ENCODE results near the gene C7orf33. TPM values are rescaled to one million over a fixed set of nuclear protein-coding genes. Genes with fewer than 3 reads are reported as not detected.

Gene C7orf33, protein sequence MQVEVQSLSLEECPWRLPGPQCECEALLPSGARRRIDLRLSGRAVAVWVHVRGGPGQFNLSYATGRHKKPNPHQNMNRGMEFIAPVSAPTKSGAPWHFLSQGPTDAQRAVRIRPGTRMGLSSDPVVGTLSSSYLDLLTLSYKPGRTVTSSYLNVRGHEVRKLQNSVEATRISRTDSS
- not detected for total RNA-seq
- not detected for total RNA-seq (2013)
- 0 to 0.07 (median 0) reads per million in 29 experiments for total RNA-seq

DNA sequence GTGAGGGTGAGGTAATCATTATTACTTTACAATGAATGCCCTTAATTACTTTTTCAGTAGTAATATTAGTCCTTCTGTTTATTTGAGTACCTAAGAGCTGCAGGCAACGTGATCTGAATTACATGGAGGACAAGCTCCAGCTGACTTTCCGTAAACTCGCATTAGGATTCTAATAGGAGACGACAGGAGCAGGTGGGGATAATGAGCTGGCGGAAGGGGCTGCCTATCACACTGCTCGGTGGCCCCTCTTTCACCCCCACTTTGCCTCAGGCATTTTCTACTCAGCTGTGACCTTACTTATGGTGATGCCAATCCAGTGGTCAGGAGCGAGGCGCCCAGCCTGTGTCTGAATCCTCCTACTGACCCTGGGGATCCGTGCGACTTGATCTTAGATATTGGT is at the start of gene C7orf33:
C7orf33 (plus strand) TSS at position 296 of the 400 bp plus-strand sequence. CDS start 160 bp downstream, outside the sequence.
- Histone ChIP-seq H3K27me3 (replicated peaks in 1 of 2; ENCODE audit: control insufficient read depth in 2 of 2, extremely low read depth in 1 of 2, insufficient read depth in 2 of 2, low read length in 1 of 2) (peaks cover 0 to 8% of the 10 kb centered on the region in 2 experiments), H3K36me3 (ENCODE audit: control insufficient read depth in 2 of 2, extremely low read depth in 1 of 2, insufficient read depth in 1 of 2, low read length in 1 of 2) (no peaks in the 10 kb centered on the region), H3K27ac (ENCODE audit: low read length) (no peak within 1 kb of the TSS), H3K4me1 (ENCODE audit: control insufficient read depth in 1 of 2, extremely low read depth in 1 of 2, insufficient read depth in 2 of 2, low read length in 2 of 2) (no peaks in the 10 kb centered on the region), H3K9me3 (no peaks in the 10 kb centered on the region), H3K4me3 (ENCODE audit: control insufficient read depth in 1 of 2, extremely low read depth in 1 of 2, low read length in 1 of 2) (no peak within 1 kb of the TSS)
- ChIA-PET CTCF (no interaction called here), POLR2A (no interaction called here)
- Mint-ChIP-seq H3K27ac (no peak within 1 kb of the TSS), H3K9me3 (no peaks in the 10 kb centered on the region), H3K4me1 (no peaks in the 10 kb centered on the region), H3K4me3 (no peak within 1 kb of the TSS), H3K36me3 (no peaks in the 10 kb centered on the region), H3K27me3 (peaks cover 4 to 15% of the 10 kb centered on the region in 2 donors)
- DNase-seq, result no peak
- WGBS (ENCODE audit: insufficient coverage), result 81% methylated on average over 7 of the region's 10 CpGs
- ATAC-seq (replicated peaks in 1 of 4), result no peak

DNA sequence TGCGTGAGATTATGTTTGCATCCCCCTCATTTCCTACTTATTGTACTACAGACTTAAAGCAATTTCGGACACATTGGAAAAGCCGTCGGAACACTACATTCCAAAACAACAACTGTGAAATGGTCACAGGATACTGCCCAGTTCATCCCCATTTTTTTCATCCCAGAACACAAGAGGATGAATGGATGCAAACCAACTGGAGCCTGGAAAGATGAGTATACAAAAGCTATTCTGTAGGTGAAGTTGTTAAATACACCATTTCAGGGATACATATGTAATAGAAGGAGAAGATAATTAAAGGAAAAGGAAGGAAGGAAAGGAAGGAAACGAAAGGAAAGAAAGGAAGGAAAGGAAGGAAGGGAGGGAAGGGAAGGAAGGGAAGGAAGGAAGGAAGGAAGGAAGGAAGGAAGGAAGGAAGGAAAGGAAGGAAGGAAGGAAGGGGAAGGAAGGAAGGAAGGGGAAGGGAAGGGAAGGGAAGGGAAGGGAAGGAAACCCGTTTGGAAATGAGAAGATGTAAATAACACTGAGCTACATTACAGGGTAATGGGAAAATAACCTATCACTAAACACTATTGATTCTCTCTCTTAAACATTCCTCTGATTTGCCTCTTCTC is 48.6 kb upstream of the C7orf33 start:
- Mint-ChIP-seq H3K27me3 (peaks cover 4 to 7% of the 10 kb centered on the region in 2 donors), H3K27ac (no peak overlapping the region), H3K4me3 (no peak overlapping the region), H3K9me3 (no peaks in the 10 kb centered on the region), H3K4me1 (no peaks in the 10 kb centered on the region), H3K36me3 (no peaks in the 10 kb centered on the region)
- 50% methylated on average over 1 of the region's 6 CpGs for WGBS (ENCODE audit: insufficient coverage)
- ChIA-PET CTCF (no interaction called here), POLR2A (no interaction called here)
- H3K9me3 ChIP-seq, result no peaks in the 10 kb centered on the region
- H3K36me3 ChIP-seq (ENCODE audit: control insufficient read depth in 2 of 2, extremely low read depth in 1 of 2, insufficient read depth in 1 of 2, low read length in 1 of 2), result no peaks in the 10 kb centered on the region
- peaks cover 0 to 16% of the 10 kb centered on the region in 2 experiments for H3K27me3 ChIP-seq (replicated peaks in 1 of 2; ENCODE audit: control insufficient read depth in 2 of 2, extremely low read depth in 1 of 2, insufficient read depth in 2 of 2, low read length in 1 of 2)
- no peak for ATAC-seq (replicated peaks in 1 of 4)
- no peak overlapping the region for H3K4me3 ChIP-seq (ENCODE audit: control insufficient read depth in 1 of 2, extremely low read depth in 1 of 2, low read length in 1 of 2)
- no peak overlapping the region for H3K27ac ChIP-seq (ENCODE audit: low read length)
- DNase-seq, result no peak
- no peaks in the 10 kb centered on the region for H3K4me1 ChIP-seq (ENCODE audit: control insufficient read depth in 1 of 2, extremely low read depth in 1 of 2, insufficient read depth in 2 of 2, low read length in 2 of 2)

DNA sequence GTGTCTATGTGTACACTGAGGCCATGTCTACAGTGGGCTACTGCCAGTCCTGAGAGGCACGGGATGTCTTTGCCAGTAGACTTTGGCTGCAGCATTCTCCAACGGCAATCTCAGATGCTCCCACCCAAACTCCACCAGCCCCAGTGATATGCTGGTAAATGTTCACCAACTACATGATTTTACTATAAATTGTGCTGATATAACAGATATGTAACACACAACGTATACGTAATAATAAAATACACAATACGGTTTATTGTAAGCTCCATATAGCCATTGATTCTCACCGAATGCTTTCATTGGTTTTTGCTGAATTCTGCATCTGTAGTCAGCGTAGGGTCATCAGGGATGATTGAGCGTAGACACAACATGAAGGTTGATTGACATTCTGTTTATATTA is 47.3 kb upstream of the C7orf33 start:
- ATAC-seq (replicated peaks in 1 of 4), result no peak
- Mint-ChIP-seq H3K36me3 (no peaks in the 10 kb centered on the region), H3K9me3 (no peaks in the 10 kb centered on the region), H3K27ac (no peak overlapping the region), H3K27me3 (peaks cover 0 to 4% of the 10 kb centered on the region in 2 donors), H3K4me1 (no peaks in the 10 kb centered on the region), H3K4me3 (no peak overlapping the region)
- H3K9me3 ChIP-seq, result no peaks in the 10 kb centered on the region
- H3K4me3 ChIP-seq (ENCODE audit: control insufficient read depth in 1 of 2, extremely low read depth in 1 of 2, low read length in 1 of 2), result no peak overlapping the region
- no peak overlapping the region for H3K27ac ChIP-seq (ENCODE audit: low read length)
- CTCF ChIA-PET, result interaction anchor here in 1 of 2 donors (0.6 kb wide), 1 partner anchor 41 kb away, joined by 5 read pairs; no protein-coding TSS in a partner anchor
- DNase-seq, result no peak
- H3K36me3 ChIP-seq (ENCODE audit: control insufficient read depth in 2 of 2, extremely low read depth in 1 of 2, insufficient read depth in 1 of 2, low read length in 1 of 2), result no peaks in the 10 kb centered on the region
- POLR2A ChIA-PET, result no interaction called here
- H3K27me3 ChIP-seq (replicated peaks in 1 of 2; ENCODE audit: control insufficient read depth in 2 of 2, extremely low read depth in 1 of 2, insufficient read depth in 2 of 2, low read length in 1 of 2), result peaks cover 0 to 10% of the 10 kb centered on the region in 2 experiments
- H3K4me1 ChIP-seq (ENCODE audit: control insufficient read depth in 1 of 2, extremely low read depth in 1 of 2, insufficient read depth in 2 of 2, low read length in 2 of 2), result no peaks in the 10 kb centered on the region
- WGBS (ENCODE audit: insufficient coverage), result 100% methylated on average over 1 of the region's 8 CpGs

DNA sequence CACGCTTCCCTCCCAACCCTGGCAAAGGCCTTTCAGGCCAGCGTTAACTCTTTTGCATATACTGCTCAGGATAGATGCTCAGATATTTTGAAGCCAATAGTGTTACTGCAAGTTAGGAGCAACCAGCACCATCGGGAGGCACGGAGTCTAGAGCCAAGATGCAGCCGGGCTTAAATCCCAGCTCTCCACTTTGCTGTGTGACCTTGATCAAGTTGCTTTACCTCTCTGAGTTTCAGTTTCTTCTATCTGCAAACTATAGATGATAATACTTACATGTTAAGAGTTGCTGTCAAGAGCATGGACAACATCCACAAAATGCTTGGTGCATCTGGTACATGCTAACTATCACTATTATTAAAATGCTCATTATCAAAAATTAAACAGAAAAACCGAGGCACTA is 45.4 kb upstream of the C7orf33 start:
- H3K4me1 ChIP-seq (ENCODE audit: control insufficient read depth in 1 of 2, extremely low read depth in 1 of 2, insufficient read depth in 2 of 2, low read length in 2 of 2), result no peaks in the 10 kb centered on the region
- H3K9me3 Mint-ChIP-seq, result peaks cover 0 to 9% (median 7%) of the 10 kb centered on the region in 3 donors
- 100% methylated on average over 1 of the region's 6 CpGs for WGBS (ENCODE audit: insufficient coverage)
- H3K27ac ChIP-seq (ENCODE audit: low read length), result no peak overlapping the region
- no peak overlapping the region for H3K4me3 ChIP-seq (ENCODE audit: control insufficient read depth in 1 of 2, extremely low read depth in 1 of 2, low read length in 1 of 2)
- H3K36me3 Mint-ChIP-seq, result no peaks in the 10 kb centered on the region
- peaks cover 0 to 4% of the 10 kb centered on the region in 2 donors for H3K27me3 Mint-ChIP-seq
- H3K9me3 ChIP-seq, result no peaks in the 10 kb centered on the region
- ATAC-seq (replicated peaks in 1 of 4) (no peak), DNase-seq (no peak)
- no peaks in the 10 kb centered on the region for H3K36me3 ChIP-seq (ENCODE audit: control insufficient read depth in 2 of 2, extremely low read depth in 1 of 2, insufficient read depth in 1 of 2, low read length in 1 of 2)
- CTCF ChIA-PET, result no interaction called here
- H3K27ac Mint-ChIP-seq, result no peak overlapping the region
- H3K4me3 Mint-ChIP-seq, result no peak overlapping the region
- peaks cover 0 to 5% of the 10 kb centered on the region in 2 experiments for H3K27me3 ChIP-seq (replicated peaks in 1 of 2; ENCODE audit: control insufficient read depth in 2 of 2, extremely low read depth in 1 of 2, insufficient read depth in 2 of 2, low read length in 1 of 2)
- POLR2A ChIA-PET, result no interaction called here
- no peaks in the 10 kb centered on the region for H3K4me1 Mint-ChIP-seq

DNA sequence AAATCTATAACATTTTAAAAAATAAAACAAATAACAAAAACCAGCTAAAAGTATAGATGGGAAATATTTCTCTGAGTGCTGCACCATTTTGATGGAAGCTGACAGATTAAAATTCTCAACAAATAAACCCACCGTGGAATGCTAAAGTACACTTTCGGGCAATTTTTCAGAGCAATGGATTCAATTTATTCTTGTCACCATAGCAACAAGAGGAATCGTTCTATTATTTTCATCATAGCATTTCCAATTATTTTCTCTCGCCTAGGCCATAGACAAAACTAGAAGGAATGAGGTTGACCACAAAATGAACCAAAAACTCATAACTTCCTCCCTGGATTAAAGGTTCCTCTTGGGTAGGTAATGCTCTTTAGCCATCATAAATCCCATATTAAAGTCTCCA is 44.6 kb upstream of the C7orf33 start:
- H3K4me3 ChIP-seq (ENCODE audit: control insufficient read depth in 1 of 2, extremely low read depth in 1 of 2, low read length in 1 of 2), result no peak overlapping the region
- H3K9me3 Mint-ChIP-seq, result peaks cover 0 to 12% (median 9%) of the 10 kb centered on the region in 3 donors
- H3K36me3 ChIP-seq (ENCODE audit: control insufficient read depth in 2 of 2, extremely low read depth in 1 of 2, insufficient read depth in 1 of 2, low read length in 1 of 2), result no peaks in the 10 kb centered on the region
- H3K4me1 ChIP-seq (ENCODE audit: control insufficient read depth in 1 of 2, extremely low read depth in 1 of 2, insufficient read depth in 2 of 2, low read length in 2 of 2), result no peaks in the 10 kb centered on the region
- no peak for ATAC-seq (replicated peaks in 1 of 4)
- CTCF ChIA-PET, result no interaction called here
- no peaks in the 10 kb centered on the region for H3K4me1 Mint-ChIP-seq
- H3K27me3 Mint-ChIP-seq, result peaks cover 0 to 4% of the 10 kb centered on the region in 2 donors
- H3K36me3 Mint-ChIP-seq, result no peaks in the 10 kb centered on the region
- H3K27me3 ChIP-seq (replicated peaks in 1 of 2; ENCODE audit: control insufficient read depth in 2 of 2, extremely low read depth in 1 of 2, insufficient read depth in 2 of 2, low read length in 1 of 2), result no peaks in the 10 kb centered on the region
- no peak overlapping the region for H3K27ac Mint-ChIP-seq
- H3K4me3 Mint-ChIP-seq, result no peak overlapping the region
- DNase-seq, result no peak
- no peak overlapping the region for H3K27ac ChIP-seq (ENCODE audit: low read length)
- H3K9me3 ChIP-seq, result no peaks in the 10 kb centered on the region
- WGBS (ENCODE audit: insufficient coverage), result 100% methylated on average over 1 of the region's 4 CpGs
- POLR2A ChIA-PET, result no interaction called here

DNA sequence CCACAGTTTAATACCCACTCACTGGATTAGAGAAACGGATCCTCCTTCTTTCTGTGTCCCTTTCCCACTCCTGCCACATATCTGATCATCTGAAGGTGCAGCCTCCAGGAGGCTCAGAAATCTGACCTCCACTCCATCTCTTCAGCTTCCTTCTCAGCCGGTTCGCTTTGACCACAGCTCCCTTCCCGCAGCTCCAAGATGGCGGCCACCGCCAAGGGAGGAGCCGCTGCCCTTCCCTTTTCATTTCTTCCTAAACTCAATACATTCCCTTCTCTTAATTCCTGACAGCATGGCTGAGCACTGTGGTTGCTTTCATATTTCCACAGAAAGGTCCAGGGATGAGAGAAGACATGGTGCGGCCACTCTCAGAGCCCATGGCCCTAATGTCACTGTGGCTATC is 43.7 kb upstream of the C7orf33 start:
- Mint-ChIP-seq H3K27ac (no peak overlapping the region), H3K9me3 (peaks cover 0 to 16% (median 9%) of the 10 kb centered on the region in 3 donors), H3K4me3 (no peak overlapping the region), H3K27me3 (peaks cover 0 to 4% of the 10 kb centered on the region in 2 donors), H3K4me1 (no peaks in the 10 kb centered on the region), H3K36me3 (no peaks in the 10 kb centered on the region)
- no peaks in the 10 kb centered on the region for H3K4me1 ChIP-seq (ENCODE audit: control insufficient read depth in 1 of 2, extremely low read depth in 1 of 2, insufficient read depth in 2 of 2, low read length in 2 of 2)
- CTCF ChIA-PET, result interaction anchor here (0.6 kb wide), 2 partner anchors 10 to 257 kb away, joined by 4 to 5 read pairs; no protein-coding TSS in a partner anchor
- POLR2A ChIA-PET, result interaction anchor here in 1 of 2 donors (0.6 to 0.7 kb wide), 2 partner anchors 36 to 123 kb away, joined by 3 to 4 read pairs; no protein-coding TSS in a partner anchor
- WGBS (ENCODE audit: insufficient coverage), result 91% methylated on average over 5 of the region's 8 CpGs
- H3K9me3 ChIP-seq, result no peaks in the 10 kb centered on the region
- no peak overlapping the region for H3K4me3 ChIP-seq (ENCODE audit: control insufficient read depth in 1 of 2, extremely low read depth in 1 of 2, low read length in 1 of 2)
- H3K27ac ChIP-seq (ENCODE audit: low read length), result no peak overlapping the region
- H3K27me3 ChIP-seq (replicated peaks in 1 of 2; ENCODE audit: control insufficient read depth in 2 of 2, extremely low read depth in 1 of 2, insufficient read depth in 2 of 2, low read length in 1 of 2), result no peaks in the 10 kb centered on the region
- no peaks in the 10 kb centered on the region for H3K36me3 ChIP-seq (ENCODE audit: control insufficient read depth in 2 of 2, extremely low read depth in 1 of 2, insufficient read depth in 1 of 2, low read length in 1 of 2)
- ATAC-seq (replicated peaks in 1 of 4), result no peak
- no peak for DNase-seq

Measured in T-cell (primary cell).